Embryonic facial prominence (tissue), 1 donor: ENCODE data around the gene ASTN2.

Experiments
- DNase-seq: peaks from one replicate; pipeline ENCODE4 v3.0.0-alpha.2; 2016; ENCODE audit errors: extremely low spot score

ASTN2 gene, protein sequence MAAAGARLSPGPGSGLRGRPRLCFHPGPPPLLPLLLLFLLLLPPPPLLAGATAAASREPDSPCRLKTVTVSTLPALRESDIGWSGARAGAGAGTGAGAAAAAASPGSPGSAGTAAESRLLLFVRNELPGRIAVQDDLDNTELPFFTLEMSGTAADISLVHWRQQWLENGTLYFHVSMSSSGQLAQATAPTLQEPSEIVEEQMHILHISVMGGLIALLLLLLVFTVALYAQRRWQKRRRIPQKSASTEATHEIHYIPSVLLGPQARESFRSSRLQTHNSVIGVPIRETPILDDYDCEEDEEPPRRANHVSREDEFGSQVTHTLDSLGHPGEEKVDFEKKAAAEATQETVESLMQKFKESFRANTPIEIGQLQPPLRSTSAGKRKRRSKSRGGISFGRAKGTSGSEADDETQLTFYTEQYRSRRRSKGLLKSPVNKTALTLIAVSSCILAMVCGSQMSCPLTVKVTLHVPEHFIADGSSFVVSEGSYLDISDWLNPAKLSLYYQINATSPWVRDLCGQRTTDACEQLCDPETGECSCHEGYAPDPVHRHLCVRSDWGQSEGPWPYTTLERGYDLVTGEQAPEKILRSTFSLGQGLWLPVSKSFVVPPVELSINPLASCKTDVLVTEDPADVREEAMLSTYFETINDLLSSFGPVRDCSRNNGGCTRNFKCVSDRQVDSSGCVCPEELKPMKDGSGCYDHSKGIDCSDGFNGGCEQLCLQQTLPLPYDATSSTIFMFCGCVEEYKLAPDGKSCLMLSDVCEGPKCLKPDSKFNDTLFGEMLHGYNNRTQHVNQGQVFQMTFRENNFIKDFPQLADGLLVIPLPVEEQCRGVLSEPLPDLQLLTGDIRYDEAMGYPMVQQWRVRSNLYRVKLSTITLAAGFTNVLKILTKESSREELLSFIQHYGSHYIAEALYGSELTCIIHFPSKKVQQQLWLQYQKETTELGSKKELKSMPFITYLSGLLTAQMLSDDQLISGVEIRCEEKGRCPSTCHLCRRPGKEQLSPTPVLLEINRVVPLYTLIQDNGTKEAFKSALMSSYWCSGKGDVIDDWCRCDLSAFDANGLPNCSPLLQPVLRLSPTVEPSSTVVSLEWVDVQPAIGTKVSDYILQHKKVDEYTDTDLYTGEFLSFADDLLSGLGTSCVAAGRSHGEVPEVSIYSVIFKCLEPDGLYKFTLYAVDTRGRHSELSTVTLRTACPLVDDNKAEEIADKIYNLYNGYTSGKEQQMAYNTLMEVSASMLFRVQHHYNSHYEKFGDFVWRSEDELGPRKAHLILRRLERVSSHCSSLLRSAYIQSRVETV (N-terminal part only)

GRCh38 chr9:117414906-117415331 is at the start of gene ASTN2:
Gene ASTN2 (minus strand): TSS chr9:117415057. CDS start chr9:117414938, 119 bp downstream.
- DNase-seq = no peak

DNA sequence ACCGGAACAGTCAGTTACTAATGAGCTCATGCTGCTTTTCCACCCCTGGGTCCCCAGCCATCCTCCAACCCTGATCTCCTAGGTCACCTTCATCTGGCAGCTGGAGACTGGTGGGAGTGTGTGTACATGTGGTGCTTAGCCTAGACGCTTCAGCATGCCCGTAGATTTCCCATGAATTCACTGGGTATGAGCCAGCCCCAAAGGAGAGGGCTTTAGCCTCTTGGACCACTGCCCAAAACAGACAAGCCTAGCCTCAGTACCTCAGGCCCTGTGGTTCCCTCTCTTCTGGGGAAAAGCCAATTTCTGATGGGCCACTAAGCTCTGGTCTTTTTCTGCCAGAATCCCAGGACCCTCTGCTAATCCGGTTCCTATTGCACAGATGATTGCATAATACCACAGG is 48.0 kb upstream of the ASTN2 start:
- DNase-seq = no peak

DNA sequence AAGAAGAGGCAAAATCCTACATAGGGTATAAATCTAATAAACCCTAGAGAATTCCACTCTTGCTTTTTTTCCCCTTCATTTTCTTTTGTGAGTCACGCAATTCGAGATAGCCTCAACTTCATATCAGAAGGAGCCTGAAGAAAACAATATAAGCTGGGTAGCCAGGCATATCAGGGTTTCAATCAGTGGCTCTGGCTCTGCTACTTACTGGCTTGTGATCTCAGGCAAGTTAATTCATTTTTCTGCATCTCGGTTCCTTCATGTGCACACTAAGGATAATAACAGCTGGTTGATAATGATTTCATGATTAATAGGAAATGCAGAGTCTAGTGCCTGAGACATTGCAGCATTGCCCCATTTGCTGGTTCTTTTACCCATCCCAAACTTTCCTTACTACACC is 46.5 kb upstream of the ASTN2 start:
- DNase-seq = no peak

DNA sequence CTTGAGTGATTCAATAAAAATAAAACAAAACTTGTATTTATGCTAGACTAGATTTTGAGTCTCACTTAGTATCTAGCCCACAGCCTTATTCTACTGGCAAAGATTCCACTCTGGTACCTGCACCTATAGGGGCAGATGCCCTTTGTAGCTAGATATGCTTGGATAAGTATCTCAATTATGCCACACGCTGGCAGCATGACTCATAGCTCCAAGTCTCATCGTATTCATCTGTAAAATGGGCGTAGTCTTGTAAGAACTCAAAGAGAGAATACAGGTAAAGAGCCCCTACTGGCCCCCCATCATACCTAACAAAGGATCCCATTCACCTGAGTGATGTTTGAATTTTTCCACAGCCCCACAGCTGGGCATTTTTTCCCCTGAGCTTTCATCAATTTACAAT is 45.9 kb upstream of the ASTN2 start:
- DNase-seq = no peak

GRCh38 chr9:117459913-117460312 is 45.1 kb upstream of the ASTN2 start:
- DNase-seq = no peak

GRCh38 chr9:117458066-117458465 is 43.2 kb upstream of the ASTN2 start:
- DNase-seq = no peak

DNA sequence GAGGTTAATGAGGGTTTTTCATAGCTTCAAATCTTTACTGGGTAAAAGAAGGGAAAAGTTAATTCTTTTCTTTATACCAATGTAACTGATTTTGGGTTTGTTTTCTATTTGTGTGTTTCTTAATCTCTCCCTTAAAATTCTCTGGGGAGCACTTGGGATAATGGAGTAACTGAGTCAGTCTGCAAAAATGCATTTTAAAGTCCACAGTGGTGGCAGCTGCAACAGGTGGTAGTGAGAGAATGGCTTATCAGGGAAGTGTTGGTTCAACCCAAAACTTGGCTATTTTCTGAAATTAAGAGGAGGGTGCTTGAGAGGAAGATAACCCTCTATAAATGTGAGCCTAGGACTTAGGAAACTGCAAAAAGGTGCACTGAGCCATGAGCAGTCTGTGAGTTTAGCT is 39.9 kb upstream of the ASTN2 start:
- no peak for DNase-seq

DNA sequence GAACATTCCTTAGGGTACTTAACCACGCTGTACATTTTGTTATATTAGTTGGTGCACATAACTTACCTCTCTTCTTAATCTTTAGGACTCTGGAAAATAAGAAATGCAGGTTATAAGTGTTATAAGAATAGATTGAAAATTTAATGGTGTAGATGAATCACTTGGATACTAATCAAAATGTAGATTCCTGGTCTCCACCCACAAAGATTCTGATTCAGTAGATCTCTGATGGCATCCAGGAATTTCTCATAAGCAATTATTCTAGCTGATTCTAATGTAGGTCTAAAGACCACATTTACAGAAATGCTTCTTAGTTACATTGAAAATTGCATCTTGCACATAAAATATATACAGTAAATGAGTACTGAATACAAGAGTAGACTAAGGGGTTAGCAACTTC is 38.9 kb upstream of the ASTN2 start:
- no peak for DNase-seq

DNA sequence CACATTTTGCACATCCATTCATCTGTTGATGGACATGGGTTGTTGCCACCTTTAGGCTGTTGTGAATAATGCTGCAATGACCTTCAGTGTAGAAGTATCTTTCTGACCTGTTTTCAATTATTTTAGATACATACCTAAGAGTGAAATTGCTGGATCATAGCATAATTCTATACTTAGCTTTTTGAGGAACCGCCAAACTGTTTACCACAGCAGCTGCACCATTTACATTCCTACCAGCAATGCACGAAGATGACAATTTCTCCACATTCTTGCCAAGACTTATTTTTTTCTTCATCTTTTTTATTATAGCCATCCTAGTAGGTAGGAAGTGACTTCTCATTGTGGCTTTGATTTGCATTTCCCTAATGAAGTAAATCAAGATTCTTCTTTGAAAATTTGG is 36.5 kb upstream of the ASTN2 start:
- no peak for DNase-seq

DNA sequence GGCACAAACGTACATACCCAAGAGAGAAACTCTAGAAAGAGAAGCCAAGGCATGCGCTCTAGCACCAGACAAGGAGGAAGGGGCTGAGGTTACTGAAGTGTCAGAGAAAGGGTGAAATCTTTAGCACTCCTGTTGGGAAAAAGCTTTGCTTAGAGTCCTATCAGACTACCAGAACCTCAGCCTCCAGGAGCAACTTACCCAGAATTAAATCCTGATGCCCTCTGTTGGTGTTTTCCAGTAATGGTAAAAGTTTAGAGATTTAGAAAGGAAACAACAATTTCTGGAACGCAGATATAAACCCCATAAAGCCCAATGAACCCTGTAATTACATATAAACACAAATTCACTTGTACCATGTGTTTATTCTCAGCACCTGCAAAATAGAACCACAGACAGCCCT is 33.2 kb upstream of the ASTN2 start:
- DNase-seq = no peak

DNA sequence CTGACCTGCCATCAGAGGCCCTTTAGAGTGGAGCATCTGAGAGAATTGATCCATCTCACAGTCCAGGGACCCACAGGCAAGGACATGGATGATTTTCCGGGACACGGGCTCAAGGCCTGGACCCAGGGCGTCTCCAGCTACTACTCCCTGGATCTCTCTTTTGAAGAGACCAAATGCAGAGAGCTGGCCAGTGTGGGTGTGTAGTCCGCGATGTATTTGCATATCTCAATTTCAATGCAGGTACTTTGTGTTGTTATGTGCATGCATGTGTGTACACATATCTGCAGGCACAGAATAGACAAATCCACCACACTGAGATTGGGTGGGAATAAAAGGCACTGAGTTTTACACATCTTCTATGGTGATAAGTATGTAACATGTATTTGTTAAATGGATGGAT is 30.8 kb upstream of the ASTN2 start:
- DNase-seq = no peak

- DNase-seq = no peak
These were observed 29.6 kb upstream of the ASTN2 start for GRCh38 chr9:117444501-117444900.

- DNase-seq = no peak
These were observed 22.4 kb upstream of the ASTN2 start for GRCh38 chr9:117437283-117437682.

GRCh38 chr9:117435630-117436261 is 20.9 kb upstream of the ASTN2 start:
- DNase-seq = no peak

GRCh38 chr9:117434566-117434965 is 19.7 kb upstream of the ASTN2 start:
- DNase-seq = no peak

DNA sequence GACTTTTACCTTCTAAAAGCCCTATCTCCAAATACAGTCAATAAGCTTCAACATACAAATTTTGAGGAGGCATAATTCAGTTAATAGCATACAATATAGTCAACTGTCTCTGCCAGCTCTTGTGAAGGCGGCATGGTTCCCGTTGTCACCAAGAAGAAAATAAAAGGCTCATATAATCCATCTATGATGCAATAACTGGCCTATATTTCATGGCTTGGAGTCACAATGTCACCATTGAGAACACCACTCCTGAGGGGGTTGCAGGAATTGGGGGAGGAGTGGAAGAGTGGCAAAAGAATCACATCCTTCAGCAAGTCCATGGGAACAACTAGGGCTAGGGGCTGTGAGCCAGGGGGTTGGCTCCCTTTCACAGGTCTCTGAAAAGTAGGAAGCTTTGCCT is 16.0 kb upstream of the ASTN2 start:
- DNase-seq = no peak

- DNase-seq = no peak
These were observed 12.6 kb upstream of the ASTN2 start for GRCh38 chr9:117427357-117427913.

- no peak for DNase-seq
These were observed 10.7 kb upstream of the ASTN2 start for GRCh38 chr9:117425566-117425965.

GRCh38 chr9:117424291-117424690 is 9.4 kb upstream of the ASTN2 start:
- no peak for DNase-seq

GRCh38 chr9:117418111-117418510 is 3.3 kb upstream of the ASTN2 start:
- DNase-seq = no peak

DNA sequence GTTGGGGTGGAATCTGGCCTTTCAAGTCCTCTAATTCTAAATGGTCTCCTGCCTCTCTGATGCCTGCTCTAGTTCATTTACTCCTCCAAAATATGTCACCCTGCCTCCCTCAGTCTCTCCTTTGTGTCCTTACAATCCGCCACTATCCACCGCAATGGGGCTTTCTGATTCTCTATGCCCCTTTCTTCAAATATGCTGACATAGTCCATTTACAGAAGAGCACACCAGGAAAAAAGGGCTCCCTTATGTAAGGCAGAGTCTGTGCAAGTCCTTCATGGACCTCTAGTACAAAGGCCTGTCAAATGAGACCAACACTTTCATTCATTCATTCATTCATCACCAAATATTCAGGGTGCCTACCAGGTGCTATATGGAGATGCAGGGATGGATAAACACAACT is 2.0 kb upstream of the ASTN2 start:
- DNase-seq = no peak
